GM21529 (cell line): ENCODE results near the gene DYRK3.
"Not testable (repeated sequence)": the region's sequence is repeated elsewhere in the genome, so short reads cannot be mapped to it uniquely, and the experiment has no call there.

Experiments
- ATAC-seq: cut with Tn5 transposase; IDR thresholded peaks from one replicate; pipeline ENCODE4 v1.9.1; 2021; ENCODE audit not compliant: unreplicated experiment

DYRK3 gene

DNA sequence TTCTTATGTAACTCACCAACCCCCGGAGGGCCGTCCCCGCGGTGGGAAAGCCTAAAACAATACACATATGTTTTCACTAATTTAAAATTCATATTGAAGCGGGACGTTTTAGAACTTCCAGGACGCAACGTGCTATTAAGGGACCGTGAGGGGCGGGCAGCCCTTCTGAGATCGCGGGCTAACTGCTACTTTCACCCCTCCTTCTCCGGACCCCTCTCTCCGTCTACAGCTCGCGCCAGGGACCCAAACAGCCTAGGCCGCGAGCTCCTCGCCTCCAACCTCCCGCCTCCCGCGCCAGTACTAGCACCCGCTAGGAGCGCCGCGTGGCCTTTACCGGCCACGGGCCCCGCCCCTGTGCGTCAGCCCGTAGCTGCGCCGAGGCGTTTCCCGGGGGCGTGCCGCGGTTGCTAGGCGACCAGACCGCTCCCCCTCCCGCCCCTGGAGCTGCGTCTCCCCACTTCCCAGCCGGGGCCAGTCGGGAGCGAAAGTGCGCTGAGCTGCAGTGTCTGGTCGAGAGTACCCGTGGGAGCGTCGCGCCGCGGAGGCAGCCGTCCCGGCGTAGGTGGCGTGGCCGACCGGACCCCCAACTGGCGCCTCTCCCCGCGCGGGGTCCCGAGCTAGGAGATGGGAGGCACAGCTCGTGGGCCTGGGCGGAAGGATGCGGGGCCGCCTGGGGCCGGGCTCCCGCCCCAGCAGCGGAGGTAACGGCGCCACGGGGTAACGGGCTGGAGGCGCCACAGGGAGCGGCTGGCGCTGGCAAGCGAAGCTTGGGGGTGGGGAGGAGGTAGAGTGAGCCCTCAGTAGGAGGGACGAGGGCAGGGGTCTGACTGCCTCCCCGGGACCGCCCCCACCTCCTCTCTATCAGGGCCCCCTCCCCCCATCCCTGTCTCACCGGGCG is at the start of gene DYRK3:
Gene DYRK3 (plus strand): TSS at position 457 of the 898 bp plus-strand sequence. CDS start 168 bp downstream, at position 625.
- peak; percentile 88 for ATAC-seq

DNA sequence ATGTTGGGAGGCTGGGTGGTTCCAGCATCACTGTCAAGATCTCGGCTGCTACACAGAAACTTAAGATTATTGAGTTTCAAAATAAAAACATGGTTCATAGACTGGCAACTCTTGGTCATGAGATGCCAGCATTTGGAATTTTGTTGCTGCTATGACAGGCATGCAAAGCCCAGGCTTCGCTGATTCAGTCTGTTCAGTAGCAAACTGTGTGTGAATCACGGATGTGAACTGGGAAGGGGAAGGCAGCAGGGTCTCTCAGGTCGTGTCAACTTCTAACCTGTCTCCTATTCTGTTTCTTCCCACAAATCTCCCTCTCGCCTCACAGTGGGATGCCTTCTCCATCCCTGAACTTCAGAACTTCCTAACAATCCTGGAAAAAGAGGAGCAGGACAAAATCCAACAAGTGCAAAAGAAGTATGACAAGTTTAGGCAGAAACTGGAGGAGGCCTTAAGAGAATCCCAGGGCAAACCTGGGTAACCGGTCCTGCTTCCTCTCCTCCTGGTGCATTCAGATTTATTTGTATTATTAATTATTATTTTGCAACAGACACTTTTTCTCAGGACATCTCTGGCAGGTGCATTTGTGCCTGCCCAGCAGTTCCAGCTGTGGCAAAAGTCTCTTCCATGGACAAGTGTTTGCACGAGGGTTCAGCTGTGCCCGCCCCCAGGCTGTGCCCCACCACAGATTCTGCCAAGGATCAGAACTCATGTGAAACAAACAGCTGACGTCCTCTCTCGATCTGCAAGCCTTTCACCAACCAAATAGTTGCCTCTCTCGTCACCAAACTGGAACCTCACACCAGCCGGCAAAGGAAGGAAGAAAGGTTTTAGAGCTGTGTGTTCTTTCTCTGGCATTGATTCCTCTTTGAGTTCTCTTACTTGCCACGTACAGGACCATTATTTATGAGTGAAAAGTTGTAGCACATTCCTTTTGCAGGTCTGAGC is 48.6 kb upstream of the DYRK3 start:
- no peak for ATAC-seq

GRCh38 chr1:206587904-206588303 is 47.4 kb upstream of the DYRK3 start:
- ATAC-seq: no peak

DNA sequence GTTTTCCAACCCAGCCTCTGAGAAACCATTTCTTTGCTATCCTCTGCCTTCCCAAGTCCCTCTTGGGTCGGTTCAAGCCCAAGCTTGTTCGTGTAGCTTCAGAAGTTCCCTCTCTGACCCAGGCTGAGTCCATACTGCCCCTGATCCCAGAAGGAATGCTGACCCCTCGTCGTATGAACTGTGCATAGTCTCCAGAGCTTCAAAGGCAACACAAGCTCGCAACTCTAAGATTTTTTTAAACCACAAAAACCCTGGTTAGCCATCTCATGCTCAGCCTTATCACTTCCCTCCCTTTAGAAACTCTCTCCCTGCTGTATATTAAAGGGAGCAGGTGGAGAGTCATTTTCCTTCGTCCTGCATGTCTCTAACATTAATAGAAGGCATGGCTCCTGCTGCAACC is 46.8 kb upstream of the DYRK3 start:
- no peak for ATAC-seq

DNA sequence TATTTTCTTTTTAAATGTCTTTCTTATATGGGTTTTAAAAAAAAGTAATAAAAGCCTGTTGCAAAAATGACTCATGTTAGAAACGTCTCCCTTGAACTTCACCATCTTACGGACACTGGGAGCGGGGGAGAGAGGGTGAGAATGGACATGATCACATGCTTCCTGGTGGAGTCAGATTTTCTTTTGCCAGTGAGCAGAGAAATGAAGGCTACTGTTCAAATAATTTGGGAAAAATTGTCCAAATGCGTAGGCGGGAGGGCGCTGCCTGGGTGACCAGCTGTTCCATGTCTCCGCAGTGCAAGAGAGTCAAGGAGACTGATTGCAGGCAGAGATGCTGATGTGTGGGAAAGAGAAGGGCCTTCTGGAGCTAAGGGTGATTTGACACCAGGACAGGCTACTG is 46.1 kb upstream of the DYRK3 start:
- no peak for ATAC-seq

DNA sequence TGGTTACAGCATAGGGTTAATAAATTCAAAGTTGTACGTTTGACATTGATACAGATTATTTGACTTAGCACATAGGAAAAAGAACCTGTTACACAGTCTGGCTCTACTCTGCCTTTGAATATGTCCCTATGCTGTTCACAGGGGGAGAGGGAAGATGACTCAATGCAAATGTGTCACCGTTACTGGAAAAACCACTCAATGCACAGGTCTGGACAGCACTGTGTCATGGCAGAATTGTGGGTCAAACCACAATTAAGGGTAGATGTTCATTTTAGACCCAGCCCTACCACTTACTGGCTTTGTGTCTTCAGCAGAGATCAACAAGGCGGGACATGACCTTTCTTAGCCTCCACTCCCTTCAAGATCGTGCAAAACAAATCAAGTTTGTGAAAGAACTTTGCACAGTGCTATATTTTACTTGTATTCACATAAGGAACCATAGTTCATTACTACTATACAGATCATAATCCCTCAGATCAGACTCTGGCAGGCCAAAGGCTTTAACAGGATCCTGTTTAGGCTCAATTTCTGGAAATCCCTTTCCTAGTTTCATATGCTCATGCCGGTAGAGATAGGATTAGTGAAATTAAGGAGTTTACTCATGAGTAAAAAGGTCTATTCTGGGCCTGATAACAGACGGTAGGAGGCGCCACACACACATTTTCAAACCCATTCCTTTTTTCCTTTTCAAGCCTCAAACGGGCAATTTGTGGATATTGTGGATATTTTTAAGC is 45.1 kb upstream of the DYRK3 start:
- ATAC-seq: peak; percentile 73

DNA sequence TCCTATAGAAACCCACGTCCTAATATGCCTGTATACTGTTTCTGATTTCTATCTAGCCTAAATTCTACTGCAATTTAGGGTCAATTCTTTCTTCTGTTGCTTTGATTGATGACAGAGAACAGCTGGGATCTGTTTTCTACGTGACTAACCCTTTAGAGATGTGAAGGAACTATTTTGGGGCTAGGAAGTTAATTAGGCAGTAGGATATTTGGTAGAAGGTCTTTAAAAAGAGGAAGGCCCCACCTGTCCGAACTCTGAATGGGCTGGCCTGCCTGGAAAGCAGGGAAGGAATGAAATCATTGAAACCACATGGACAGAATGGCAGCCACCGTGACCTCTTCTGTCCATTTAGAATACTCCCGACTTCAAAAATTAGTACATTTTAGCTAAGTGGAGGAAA is 44.1 kb upstream of the DYRK3 start:
- no peak for ATAC-seq

DNA sequence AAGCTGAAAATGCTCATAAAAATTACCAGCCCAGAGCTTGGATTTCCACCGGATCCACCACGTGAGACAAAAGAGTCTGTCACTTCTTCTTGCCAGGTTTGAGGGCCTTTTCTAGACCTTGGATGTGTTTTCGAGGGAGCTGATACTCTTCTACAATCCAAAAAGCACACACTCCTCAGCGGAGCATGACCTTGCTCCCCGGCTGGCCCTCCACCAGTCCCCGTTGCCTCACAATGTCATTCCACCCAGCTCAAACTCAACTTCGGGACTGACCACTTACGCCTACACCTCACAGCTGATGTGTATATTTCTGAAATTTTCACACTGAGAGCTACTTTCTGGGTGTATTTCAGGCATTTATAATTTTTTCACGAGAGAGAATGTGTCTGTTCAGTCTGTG is 43.6 kb upstream of the DYRK3 start:
- ATAC-seq: no peak

DNA sequence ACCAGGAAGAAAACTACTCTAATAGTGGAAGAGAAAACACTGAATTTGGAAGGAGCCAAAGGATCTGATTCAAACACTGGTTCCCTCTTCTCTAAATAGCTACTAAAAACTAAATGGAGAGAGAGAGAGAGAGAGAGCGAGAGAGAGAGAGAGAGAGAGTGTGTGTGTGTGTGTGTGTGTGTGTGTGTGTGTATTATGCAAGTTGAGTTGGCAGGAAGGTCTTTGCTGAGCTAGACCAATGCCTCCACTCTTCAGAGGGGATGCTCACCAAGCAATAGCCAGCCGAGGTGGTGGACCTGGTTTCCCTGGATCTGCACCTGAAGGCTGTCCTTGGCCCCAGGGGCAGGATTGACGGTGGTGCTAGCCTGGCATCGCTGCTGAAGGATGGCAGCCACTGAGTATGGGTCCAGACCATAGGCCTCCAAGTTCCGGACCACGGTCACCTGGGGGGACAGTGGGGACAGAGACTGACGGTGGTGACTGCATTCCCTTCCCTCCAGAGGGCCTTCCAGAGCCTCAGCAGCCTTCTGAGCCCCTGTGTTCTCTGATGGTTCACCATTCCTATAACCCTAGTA is 41.9 kb upstream of the DYRK3 start:
- ATAC-seq: no peak

DNA sequence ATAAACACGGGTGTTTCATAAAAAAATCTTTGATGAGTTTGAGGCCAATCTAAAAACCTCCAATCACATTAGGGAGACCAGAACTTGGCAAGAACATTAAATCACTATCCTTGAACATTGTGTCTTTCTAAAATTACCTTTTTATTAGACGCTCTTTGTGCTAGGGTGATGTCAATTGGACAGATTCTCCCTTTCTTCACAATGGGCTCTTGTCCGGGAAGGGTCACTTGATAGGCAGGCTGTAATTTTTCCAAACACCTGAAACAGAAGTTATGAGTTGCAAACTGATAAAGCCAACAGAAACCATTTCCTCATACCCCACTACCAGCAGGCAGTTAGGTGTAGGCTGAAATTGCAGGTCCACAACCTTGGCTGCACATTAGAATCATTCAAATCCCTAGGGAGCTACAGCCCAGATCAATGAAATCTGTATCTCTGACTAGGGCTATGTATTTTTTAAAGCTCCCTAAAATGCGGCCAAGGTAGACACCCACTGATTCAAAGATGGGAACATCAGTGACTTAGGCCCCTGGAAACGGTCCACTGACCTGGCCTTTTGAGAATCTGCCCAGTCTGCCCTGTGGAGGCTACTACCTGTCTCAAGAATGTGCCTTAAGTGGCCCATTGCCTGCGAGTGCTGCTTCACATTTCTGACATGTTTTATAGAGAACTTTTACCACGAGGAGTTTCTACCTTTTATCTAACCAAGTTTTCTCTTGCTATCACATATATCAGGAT is 39.6 kb upstream of the DYRK3 start:
- no peak for ATAC-seq

- no peak for ATAC-seq
Observed at GRCh38 chr1:206596319-206596666, 39.0 kb upstream of the DYRK3 start.

- ATAC-seq: no peak
Observed at GRCh38 chr1:206600527-206600926, 34.8 kb upstream of the DYRK3 start.

- no peak for ATAC-seq
Observed at GRCh38 chr1:206604861-206605260, 30.5 kb upstream of the DYRK3 start.

DNA sequence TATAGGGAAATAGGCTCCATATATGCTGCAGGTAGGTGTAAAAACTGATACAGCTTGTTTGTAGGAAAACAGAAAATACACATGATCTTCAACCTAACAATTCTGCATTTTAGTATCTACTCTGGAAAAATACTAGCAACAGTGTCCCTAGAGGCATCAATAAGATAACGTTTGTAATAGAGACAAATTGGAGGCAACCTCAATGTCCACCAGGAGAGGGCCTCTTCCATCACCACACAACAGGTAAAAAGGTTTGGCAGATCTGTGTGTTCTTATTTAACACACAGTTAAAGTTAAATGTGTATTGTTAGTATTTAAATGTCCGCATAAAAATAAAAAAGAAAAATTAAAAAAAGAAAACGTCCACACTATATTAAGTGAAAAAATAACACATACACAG is 28.5 kb upstream of the DYRK3 start:
- no peak for ATAC-seq

- ATAC-seq: no peak
Observed at GRCh38 chr1:206608108-206608698, 27.1 kb upstream of the DYRK3 start.

DNA sequence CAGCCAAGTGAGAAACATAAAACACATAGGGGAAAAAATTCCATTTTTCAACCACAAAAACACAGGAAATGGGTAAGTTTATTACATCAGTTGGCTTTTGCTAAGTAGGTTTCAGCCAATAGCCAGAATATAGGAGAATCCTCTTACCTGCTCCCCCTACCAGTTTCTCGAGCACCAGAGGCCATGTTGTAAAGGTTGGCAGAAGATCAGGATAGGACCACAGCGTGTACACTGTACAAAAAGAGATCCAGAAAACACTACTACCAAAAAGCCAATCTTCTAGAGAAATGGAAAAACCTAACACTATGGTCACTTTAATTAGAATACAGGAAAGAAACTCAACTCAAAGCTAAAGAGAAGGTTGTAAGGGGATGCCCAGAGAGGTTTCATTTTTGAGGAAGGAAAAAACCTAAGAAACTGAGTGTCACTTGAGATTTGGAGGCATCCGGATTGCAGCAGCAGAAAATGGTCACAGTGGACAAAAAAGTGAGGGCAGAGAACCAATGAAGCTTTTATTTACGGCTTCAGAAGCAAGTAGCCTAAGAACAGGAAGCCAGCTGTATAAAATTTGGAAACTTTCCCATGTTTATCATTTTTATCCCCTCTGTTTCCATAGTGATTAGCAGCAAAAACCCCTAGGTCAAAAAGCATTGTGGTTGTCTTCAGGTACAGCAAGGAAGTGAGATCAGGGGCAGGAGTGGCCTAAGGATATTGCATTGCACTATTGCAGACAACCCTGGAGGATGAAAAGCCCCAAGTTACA is 25.9 kb upstream of the DYRK3 start:
- ATAC-seq: no peak

- peak; percentile 83 for ATAC-seq
Observed at GRCh38 chr1:206612129-206612876, 23.0 kb upstream of the DYRK3 start, which contains the start of gene EIF2D. TSS of gene EIF2D (minus strand) at chr1:206612465. CDS start at chr1:206612342, 123 bp downstream.

DNA sequence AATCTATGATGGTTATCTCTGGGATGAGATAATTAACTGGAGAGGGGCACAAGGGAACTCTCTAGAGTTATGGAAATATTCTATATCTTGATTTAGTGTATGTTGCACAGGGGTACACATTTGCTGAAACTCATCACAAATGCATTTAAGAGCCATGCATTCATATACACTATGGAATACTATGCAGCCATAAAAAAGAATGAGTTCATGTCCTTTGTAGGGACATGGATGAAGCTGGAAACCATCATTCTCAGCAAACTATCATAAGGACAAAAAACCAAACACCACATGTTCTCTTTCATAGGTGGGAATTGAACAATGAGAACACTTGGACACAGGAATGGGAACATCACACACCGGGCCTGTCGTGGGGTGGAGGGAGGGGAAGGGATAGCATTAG is 8.9 kb upstream of the DYRK3 start:
- ATAC-seq: not testable (repeated sequence)
